Gastroesophageal sphincter (tissue), 3 donors: Measurements from ENCODE around the gene KCNJ9.

Experiments used
- CTCF ChIP-seq, 4 experiments: fragments of 200-600 bp in 2 of 4; fragments of 450-650 bp in 2 of 4; sonication (generic) in 1 of 4; IDR thresholded peaks; one replicate each; pipeline ENCODE4 v1.5.1; 2017 to 2019; ENCODE audit warnings: antibody characterized with exemption in 4 of 4, mild to moderate bottlenecking in 2 of 4, moderate library complexity in 2 of 4
- POLR2A ChIP-seq, 2 donors: fragments of 450-650 bp; IDR thresholded peaks; one replicate each; pipeline ENCODE4 v1.6.1; 2017; ENCODE audit warnings: antibody characterized with exemption in 2 of 2, mild to moderate bottlenecking in 2 of 2, moderate library complexity in 1 of 2

- TF ChIP-seq CTCF (IDR thresholded peaks at IDR 0.05), result no peak
- no peak for TF ChIP-seq POLR2A (IDR thresholded peaks at IDR 0.05)
Observed at GRCh38 chr1:160134791-160135572, 53.6 kb downstream of the KCNJ9 start.
